ENCODE data around the gene NUP210.

Gene NUP210

DNA sequence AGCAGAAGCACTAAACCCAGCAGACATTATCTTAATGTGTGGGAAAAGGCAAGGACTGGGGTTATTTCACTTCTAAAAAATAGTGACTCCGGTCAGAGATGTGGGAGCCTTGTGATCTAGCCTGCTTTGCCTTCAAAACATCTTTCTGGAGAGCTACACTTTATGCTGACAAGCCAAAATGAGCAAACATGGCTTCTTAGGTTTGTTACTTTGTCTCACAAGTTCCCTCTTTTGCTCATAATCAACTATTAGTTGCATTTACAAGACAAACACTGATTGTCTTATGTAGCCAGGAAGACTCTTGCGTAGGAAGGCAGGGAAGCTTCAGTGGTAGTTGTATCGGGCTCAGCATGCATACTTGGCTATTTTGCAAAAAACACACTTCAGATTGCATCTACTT is 129.2 kb downstream of the NUP210 start:
- H3K27ac ChIP-seq = no peak overlapping the region
- TF ChIP-seq, protein P1, sequence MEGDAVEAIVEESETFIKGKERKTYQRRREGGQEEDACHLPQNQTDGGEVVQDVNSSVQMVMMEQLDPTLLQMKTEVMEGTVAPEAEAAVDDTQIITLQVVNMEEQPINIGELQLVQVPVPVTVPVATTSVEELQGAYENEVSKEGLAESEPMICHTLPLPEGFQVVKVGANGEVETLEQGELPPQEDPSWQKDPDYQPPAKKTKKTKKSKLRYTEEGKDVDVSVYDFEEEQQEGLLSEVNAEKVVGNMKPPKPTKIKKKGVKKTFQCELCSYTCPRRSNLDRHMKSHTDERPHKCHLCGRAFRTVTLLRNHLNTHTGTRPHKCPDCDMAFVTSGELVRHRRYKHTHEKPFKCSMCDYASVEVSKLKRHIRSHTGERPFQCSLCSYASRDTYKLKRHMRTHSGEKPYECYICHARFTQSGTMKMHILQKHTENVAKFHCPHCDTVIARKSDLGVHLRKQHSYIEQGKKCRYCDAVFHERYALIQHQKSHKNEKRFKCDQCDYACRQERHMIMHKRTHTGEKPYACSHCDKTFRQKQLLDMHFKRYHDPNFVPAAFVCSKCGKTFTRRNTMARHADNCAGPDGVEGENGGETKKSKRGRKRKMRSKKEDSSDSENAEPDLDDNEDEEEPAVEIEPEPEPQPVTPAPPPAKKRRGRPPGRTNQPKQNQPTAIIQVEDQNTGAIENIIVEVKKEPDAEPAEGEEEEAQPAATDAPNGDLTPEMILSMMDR (conservative IDR thresholded peaks at IDR 0.05) = no peak

DNA sequence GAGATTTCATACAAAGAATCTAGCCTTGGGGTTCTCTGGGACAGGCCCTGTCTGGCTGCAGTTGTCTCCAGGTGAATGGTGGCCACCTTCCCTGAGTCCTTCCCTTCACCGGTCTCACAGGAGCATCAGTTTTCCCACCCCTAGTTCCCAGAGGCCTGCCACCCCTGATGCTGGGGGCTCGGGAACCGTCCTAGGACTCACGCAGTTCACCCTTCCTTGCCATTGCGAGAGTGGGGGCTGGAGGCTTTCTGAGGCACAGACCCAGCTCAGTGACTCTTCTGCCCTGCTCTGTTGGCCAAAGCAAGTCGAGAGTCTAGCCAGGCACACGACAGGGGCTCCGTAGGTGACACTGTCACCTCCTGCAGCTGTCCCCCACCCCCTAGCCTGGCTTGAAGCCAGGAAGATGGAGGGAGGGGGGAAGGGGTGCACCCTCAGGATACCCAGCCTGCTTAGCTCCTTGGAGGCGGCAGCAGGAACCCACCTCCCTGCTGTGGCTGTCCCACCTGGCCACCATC is 130.3 kb downstream of the NUP210 start:
- no peak overlapping the region for H3K27ac ChIP-seq
- TF ChIP-seq, protein P1 (conservative IDR thresholded peaks at IDR 0.05) = no peak

DNA sequence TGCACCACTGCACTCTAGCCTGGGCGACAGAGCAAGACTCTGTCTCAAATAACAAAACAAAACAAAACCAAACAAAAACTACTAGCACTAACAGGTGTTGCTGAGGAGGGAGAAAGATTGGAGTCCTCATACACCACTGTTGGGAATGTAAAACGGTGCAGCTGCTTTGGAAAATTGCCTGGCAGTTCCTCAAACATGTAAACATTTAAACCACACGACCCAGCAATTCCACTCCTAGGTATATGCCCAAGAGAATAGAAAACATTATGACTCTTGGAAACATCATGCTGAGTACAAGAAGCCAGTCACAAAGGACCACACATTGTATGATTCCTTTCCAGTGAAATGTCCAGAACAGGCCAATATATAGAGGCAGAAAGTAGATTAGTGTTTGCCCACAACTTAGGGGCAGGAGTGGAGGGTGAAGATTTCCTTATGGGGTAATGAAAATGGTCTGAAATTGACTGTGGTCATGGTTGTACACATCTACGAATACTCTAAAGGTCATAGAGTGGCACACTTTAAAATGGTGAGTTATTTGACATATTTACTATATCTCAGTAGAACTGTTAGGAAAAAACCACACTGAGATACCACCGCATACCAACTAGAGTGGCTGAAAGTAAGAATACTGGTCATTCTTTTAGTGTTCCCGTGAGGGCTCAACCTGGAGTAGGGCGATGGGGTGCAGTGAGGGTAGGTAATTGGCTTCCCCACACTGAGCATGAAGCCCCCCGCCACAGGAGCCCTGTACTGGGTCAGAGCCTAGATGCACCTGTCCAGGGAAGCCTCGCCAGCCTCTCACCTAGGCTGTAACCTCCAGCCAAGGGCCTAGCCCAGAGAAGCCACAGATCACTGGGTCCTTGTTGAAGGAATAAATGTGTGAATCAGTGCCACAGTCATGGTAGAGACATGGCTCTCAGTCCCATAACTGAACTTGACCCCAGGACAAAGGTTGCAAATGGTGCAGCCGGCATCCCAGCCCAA is 131.1 kb downstream of the NUP210 start:
- H3K27ac ChIP-seq = no peak overlapping the region
- TF ChIP-seq, protein P1 (conservative IDR thresholded peaks at IDR 0.05) = no peak

DNA sequence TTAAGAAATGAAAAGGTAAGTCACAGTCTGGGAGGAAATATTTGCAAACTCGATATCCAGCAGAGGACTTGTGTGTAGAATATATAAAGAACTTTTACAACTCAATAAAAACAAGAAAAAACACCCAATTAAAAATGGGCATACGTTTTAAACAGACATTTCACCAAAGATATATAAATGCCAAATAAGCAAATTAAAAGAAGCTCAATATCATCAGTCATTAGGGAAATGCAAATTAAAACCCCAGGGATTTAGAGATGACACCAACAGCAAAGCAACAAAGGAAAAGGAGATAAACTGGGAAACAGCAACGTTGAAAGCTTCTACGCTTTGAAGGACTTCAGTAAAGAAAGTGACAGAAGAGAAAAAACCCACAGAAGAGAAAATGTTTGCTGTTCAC is 132.3 kb downstream of the NUP210 start:
- no peak overlapping the region for H3K27ac ChIP-seq
- TF ChIP-seq, protein P1 (conservative IDR thresholded peaks at IDR 0.05) = no peak

- no peak overlapping the region for H3K27ac ChIP-seq
- TF ChIP-seq, protein P1 (conservative IDR thresholded peaks at IDR 0.05) = no peak
These were observed 133.2 kb downstream of the NUP210 start for GRCh38 chr3:13286873-13287272.

- TF ChIP-seq, protein P1 (conservative IDR thresholded peaks at IDR 0.05) = no peak
- H3K27ac ChIP-seq = no peak overlapping the region
These were observed 135.0 kb downstream of the NUP210 start for GRCh38 chr3:13285007-13285567.

DNA sequence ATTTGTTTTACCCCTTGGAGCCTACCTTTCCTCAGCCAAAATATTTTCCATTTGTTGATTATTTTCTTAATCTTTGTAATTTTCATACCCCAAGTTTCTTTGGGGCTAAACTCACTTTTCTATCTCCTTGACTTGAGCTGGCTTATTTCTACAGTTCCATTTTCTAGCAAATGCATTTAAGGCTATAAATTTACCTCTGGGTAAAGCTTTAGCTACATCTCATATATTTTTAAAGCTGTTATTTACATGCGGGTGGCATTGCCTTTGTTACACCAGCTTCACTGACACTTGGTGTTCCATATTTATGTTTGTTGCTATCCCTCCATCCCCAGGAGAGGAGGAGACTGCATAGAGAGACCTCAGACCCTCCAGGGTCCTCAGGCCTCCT is 136.3 kb downstream of the NUP210 start:
- TF ChIP-seq, protein P1 (conservative IDR thresholded peaks at IDR 0.05) = no peak
- peak overlapping the region; percentile 68 for H3K27ac ChIP-seq

Data from VCaP (cell line).